HG03066 (cell line): ENCODE measurements around the gene TUBGCP5.
"Not testable (repeated sequence)": the region's sequence is repeated elsewhere in the genome, so short reads cannot be mapped to it uniquely, and the experiment has no call there.

Source experiments
- ATAC-seq: cut with Tn5 transposase; IDR thresholded peaks from one replicate; pipeline ENCODE4 v1.9.1; 2021; ENCODE audit warnings: low read depth; ENCODE audit not compliant: unreplicated experiment

The TUBGCP5 gene

DNA sequence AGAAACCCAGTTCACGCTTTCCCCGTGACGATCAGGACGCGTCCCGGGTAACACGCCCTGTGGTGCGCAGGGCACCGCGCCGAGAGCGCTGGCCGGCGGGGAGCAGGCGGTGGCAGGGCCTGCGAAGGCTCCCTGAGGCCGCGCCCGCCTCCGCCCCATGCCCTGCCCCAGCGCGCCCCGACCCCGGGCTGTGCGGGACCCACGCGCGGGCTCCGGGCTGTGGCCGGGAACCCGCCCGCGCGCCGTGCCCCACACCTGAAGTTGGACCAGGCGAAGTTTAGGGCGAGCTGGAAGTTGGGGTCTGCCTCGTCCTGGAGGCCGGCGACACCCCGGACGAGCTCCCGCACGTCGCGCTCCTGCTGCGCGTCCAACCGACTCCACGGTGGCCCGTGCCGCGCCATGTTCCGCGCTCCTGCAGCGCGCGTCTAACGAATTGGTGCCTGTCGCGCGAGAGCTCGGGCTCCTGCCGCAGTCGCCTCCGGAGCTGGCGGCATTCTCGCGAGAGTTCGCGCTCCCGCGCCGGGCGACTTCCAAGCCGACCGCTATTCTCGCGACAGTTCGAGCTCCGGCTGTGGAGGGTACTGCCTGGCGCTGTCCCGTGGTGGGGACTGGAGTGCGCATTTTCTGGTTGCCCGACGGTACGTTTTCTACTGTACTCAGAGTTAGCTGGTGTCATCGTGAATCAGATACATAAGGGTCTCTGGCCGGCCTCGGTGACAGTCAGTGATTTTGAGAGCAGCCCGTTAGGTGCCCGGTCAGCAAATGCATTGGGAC is at the start of gene TUBGCP5:
TSS of gene TUBGCP5 (minus strand) at position 427 of the 774 bp plus-strand sequence. CDS start at position 401, 26 bp downstream.
- ATAC-seq = peak; percentile 86

DNA sequence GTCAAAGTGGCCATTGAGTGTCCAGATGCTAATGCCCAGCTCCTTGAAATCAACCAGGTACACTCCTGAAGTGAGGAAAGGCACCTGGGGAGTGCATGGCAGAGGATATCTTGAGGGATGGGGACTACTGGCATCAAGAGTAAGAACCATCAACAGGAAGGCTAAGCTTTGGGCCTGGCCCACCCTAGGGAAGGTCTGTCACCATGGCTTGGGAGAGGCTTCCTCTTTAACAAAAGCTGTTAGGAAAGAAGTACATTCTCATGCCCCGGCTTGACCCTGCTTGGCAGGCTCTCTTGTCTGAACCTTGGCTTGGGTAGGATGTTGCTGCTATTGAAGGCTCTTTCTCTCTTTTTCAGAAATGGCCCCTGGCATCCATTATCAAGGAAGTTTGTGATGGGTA is 43.7 kb upstream of the TUBGCP5 start:
- ATAC-seq = no peak

DNA sequence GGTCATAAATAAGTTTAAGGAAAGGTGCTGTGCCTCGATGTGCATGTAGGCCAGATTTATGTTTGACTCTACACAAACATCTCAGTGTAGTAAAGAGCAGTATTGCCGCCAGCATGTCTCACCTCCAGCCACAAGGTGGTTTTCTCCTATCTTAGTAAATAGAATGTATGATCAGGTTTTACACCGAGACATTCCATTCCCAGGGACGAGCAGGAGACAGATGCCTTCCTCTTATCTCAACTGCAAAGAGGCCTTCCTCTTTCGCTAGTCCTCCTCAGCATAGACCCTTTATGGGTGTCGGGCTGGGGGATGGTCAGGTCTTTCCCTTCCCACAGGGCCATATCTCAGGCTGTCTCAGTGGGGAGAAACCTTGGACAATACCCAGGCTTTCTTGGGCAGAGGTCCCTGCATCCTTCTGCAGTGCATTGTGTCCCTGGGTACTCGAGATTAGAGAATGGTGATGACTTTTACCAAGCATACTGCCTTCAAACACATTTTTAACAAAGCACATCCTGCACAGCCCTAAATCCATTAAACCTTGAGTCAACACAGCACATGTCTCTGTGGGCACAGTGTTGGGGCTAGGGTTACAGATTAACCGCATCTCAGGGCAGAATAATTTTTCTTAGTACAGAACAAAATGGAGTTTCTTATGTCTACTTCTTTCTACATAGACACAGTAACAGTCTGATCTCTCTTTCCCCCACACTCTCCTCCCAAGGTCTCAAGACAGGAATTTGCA is 42.8 kb upstream of the TUBGCP5 start:
- ATAC-seq = not testable (repeated sequence)

DNA sequence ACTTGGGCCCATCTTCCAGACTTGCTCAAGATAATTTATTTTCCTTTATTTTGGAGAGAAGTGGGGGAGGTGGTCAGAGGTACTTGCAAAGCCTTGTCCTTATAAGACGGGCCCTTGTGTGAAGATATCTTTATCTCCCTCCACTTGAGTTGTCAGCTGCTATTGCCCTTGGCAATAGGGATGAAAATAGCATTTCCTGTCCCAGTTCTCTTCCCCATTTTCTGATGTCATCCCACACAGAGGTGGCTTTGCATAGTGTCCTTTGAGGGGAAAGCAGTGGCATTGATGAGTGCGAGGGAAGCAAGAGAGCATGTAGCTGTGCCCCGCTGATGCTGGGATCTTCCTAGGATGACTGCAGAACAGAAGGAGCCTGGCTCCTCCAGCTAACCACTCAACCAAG is 41.9 kb upstream of the TUBGCP5 start:
- ATAC-seq = no peak

DNA sequence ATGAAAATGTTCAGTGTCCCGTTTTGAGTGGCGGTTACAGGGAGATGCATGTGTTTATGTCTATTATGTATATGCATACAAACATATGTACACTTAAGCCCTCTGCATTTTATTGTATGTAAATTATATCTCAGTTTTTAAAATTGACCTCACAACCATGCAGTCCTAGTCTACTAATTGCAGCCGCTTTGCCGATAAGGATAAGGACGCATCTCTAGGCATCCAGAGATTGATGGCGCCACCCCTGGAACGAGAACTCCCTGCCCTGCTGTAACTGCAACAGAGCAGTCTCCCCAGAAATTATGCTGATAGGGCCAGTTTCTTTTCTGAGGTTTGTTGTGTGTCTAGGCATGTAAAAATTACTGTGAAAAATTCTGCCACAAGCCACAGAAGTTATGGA is 40.4 kb upstream of the TUBGCP5 start:
- ATAC-seq = no peak

DNA sequence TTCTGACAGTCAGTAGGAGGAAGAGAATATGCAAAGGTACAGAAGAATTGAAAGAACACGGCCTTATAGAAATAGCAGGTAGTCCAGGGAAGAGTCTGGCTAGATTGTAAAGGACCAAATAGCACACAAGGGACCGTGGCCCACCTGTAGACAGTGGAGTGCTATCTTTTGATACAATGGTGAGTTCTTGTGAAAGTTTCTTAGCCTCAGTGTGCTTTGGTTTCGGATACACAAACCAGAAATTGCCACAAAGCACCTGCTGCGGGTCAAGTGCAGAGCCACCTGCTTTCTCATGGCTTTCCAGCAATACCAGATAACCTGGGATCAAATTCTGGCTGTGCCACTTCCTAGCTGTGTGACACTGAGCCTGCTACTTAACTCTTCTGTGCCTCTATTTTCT is 36.6 kb upstream of the TUBGCP5 start:
- no peak for ATAC-seq

DNA sequence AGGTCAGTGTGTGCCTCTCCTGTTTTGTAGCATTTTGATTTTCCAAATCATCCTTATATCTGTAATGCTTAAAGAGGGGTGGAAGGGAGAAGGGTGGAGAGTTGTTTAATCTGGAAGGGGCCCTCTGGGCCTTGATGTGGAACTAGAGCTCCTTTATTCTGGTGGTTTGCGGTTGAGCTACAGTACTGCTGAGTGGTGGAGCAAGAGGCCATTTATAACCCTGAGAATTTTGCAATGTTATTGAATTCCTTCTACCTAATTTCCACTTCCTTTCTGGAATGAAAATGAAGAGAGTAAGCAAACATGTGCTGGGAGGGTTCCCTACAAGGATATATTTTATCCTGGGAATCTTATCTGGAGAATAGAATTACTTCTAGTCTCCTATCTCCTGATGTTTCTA is 35.3 kb upstream of the TUBGCP5 start:
- no peak for ATAC-seq

DNA sequence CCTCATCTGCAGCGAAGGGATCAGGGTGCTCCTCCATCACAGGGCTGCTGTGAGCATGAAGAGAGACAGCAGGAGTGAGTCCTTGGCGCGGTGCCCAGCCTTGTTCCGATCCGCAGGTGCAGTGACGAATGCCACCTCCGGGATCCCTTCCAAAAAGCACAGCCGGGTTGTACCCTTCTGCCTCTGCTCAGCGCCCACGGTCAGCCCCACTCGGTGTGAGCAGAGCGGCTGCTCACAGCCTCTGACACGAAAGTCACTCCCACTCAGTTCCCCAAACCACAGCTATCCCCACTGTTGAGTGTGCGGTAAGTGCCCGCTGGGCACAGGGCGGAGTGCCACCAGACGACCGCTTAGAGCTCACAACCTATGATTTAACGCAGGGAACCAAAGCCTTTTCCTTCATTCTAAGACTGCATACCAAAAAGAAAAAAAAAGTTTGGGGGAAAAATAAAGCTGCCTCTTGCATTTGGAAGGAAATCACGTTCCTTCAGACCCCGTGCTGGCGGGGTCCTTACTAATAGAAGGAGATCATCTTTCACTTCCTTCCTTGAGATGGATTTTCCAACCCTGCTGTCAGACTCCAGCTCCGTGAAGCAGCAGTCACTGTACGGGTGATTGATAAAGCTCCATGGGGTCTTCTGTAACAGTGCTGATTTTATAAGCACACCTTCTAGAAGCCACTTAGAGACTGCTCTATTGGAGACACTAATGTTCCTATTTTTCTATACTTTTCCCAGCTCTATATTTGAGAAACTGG is 34.7 kb upstream of the TUBGCP5 start:
- ATAC-seq = no peak

DNA sequence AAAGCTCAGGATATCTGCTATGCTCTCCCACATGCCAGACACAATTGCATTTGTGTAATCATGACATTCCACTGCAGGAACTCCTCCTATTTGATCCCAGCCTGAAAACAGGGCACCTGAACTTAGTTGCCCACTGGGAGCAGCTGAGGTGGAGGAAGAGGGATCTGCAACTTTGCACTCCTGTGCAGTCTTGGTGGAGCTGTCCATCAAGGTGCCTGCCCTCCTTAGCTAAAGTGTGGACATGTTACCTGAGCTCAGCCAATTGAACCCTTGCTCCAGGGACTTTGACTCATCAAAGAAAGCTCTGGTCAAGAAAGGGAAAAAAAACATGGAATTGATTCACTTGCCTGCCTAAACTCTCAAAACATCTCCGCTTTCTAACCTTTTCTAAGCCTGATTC is 33.3 kb upstream of the TUBGCP5 start:
- ATAC-seq = no peak

DNA sequence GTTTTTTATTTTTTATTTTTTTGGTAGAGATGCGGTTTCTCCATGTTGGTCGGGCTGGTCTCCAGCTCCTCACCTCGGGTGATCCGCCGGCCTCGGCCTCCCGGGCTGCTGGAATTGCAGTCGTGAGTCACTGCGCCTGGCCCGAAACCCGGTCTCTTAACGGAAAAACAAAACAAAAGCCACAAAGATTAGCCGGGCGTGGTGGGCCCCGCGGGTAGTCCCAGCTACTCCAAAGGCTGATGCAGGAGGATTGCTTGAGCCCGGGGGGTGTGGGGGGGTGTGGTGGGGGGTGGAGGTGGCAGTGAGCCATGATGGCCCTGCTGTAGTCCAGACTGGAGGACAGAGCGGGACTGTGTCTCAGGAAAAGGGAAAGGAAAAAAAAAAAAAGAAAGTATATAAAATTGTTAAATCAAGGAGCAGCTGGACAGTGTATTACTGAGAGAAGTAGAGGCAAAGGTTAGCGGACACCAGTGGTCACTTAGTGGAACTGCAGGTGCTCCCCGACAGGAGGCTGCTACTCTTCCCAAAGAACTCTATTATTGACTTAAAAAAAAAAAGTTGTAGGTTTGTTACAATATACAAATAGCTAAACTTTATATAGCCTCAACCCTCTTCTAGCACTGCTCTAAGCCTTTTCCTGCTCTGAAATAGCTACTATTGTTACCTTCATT is 30.3 kb upstream of the TUBGCP5 start:
- ATAC-seq = no peak

DNA sequence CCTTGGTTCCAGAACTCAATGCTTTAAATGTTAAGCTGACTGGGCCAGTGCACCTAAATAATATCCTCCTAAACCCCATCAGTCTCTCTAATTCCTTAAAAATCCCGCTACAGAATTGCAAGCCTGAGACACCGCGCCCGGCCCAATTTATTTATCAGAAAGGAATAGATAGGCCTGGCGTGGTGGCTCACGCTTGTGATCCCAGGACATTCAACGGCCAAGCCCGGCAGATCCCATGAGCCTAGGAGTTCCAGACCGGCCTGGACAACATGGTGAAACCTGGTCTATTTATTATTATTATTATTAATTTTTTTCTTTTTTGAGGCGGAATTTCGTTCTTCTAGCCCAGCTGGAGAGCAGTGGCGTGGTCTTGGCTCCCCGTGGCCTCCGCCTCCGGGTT is 28.0 kb upstream of the TUBGCP5 start:
- ATAC-seq = no peak

DNA sequence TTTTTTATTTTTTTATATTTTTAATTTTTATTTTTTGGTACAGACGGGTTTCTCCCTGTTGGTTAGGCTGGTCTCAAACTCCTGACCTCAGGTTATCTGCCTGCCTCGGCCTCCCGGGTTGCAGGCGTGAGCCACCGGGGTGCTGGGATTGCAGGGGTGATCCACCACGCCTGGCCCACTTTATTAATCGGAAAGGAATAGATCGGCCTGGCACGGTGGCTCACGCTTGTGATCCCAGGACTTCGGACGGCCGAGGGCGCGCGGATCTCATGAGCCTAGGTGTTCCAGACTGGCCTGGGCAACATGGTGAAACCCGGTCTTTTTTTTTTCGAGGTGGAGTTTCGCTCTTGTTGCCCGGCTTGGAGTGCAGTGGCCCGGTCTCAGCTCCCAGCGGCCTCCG is 26.5 kb upstream of the TUBGCP5 start:
- no peak for ATAC-seq

DNA sequence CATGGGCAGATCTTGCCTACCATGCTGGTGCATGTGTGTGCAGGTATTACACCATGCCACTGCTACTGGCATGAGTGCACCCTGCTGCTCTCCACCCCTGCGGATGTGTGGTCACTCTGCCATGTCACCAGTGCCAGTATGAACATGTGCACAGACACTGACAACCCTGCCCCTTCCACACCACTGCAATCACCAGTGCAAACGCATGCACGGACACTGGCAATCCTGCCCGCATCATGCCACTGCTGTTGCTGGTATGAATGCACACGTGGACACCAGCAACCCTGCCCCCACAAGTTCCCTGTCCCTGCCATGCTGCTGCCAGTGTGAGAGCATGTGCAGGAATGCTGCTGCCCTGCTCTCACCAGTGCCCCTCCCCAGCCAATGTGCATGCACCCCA is 24.8 kb upstream of the TUBGCP5 start:
- ATAC-seq = no peak

DNA sequence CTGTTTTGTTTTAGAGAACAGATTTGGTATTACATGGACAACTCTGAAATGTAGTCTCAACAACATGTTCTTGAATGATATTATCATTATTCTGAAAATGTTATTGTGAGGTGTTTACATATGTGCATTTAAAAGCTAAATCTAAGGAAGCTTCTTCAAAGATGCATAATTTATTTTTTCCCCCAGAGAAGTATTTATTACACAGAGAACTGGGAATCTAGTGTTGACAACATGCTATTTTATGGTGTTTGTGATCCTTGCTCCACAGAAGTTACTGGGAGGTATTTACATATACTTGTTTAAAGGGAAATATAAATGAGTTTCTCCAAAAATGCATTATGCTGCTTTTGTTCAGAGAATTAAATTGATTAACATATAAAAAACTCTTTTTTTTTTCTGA is 18.3 kb upstream of the TUBGCP5 start:
- no peak for ATAC-seq

DNA sequence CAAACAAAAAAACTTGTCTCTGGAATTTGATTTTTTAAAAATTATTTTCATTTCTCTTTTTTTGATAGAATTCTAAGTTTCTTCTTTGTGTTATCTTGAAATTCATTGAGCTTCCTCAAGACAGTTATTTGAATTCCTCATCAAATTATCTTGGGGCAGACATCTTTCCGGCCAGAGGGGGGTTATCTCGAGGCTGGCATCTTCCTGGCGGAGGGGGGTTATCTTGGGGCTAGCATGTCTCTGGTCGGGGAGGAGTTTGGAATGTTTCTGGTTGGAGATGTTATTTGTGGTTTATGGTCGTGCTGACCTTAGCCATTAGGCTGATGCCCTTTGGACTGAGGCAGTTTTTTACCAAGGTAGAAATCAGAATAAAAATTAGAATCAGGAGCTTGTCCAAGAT is 15.9 kb upstream of the TUBGCP5 start:
- no peak for ATAC-seq

DNA sequence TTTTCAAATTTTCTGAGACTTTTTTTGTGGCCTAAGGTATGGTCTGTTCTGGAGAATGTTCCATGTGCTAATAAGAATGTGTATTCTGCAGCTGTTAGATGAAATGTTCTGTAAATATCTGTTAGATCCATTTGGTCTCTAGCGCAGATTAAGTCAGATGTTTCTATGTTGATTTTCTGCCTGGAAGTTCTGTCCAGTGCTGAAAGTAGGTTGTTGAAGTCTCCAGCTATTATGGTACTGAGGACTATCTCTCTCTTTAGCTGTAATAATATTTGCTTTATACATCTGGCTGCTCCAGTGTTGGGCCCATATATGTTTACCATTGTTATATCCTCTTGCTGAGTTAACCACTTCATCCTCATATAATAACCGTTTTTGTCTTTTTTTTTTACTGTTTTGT is 13.2 kb upstream of the TUBGCP5 start:
- ATAC-seq = no peak

DNA sequence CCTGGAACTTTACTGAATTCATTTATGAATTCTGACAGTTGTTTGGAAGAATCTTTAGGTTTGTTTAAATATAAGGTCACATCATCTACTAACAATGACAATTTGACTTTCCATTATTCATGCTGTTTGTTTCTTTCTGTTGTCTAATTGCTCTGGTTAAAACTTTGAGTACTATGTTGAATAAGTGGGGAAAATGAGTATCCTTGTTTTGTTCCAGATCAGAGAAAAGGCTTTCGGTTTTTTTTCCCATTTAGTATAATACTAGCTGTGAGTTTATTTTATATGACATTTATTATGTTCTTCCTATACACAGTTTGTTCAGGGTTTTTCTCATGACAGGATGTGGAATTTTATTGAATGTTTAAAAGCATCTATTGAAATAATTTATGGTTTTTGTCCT is 11.3 kb upstream of the TUBGCP5 start:
- ATAC-seq = no peak

DNA sequence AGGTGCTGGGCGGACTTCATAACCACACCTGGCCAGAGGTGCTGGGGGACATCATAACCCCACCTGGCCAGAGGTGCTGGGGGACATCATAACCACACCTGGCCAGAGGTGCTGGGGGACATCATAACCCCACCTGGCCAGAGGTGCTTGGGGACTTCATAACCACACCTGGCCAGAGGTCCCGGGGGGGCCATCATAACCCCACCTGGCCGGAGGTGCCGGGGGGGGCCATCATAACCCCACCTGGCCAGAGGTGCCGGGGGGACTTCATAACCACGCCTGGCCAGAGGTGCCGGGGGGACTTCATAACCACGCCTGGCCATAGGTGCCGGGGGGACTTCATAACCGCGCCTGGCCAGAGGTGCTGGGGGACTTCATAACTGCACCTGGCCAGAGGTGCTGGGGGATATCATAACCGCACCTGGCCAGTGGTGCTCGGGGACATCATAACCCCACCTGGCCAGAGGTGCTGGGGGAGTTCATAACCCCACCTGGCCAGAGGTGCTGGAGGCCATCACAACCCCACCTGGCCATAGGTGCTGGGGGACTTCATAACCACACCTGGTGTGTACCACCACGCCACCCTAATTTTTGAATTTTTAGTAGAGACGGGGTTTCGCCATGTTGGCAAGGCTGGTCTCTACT is 10.7 kb upstream of the TUBGCP5 start:
- no peak for ATAC-seq

DNA sequence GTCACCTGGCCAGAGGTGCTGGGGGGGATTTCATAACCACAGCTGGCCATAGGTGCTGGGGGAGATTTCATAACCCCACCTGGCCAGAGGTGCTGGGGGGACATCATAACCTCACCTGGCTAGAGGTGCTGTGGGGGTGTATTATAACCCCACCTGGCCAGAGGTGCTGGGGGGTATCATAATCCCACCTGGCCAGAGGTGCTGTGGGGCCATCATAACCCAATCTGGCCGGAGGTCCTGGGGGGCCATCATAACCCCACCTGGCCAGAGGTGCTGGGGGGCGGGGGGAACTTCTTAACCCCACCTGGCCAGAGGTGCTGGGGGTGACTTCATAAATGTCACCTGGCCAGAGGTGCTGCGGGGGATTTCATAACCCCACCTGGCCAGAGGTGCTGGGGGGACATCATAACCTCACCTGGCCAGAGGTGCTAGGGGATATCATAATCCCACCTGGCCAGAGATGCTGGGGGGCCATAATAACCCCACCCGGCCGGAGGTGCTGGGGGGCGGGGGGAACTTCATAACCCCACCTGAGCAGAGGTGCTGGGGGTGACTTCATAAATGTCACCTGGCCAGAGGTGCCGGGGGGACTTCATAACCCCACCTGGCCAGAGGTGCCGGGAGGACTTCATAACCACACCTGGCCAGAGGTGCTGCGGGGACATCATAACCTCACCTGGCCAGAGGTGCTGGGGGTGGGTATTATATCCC is 9.4 kb upstream of the TUBGCP5 start:
- not testable (repeated sequence) for ATAC-seq

DNA sequence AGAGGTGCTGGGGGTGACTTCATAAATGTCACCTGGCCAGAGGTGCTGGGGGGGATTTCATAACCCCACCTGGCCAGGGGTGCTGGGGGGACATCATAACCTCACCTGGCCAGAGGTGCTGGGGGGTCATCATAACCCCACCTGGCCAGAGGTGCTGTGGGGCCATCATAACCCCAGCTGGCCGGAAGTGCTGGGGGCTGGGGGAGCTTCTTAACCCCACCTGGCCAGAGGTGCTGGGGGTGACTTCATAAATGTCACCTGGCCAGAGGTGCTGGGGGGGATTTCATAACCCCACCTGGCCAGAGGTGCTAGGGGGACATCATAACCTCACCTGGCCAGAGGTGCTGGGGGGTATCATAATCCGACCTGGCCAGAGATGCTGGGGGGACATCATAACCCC is 4.6 kb upstream of the TUBGCP5 start:
- ATAC-seq = not testable (repeated sequence)
